Central memory CD8-positive, alpha-beta T cell (primary cell): Measurements from ENCODE around the gene PLOD3.

Experiments used
- ATAC-seq: fragments of 150-1000 bp; cut with Tn5 transposase; replicated peaks from 2 replicates; pipeline ENCODE4 v1.10.0; 2022; ENCODE audit warnings: mild to moderate bottlenecking, moderate FRiP score, moderate number of reproducible peaks; ENCODE audit not compliant: poor library complexity, severe bottlenecking; ENCODE audit errors: extremely low read depth
- DNase-seq, 2 donors: peaks; one replicate each; pipeline ENCODE4 v3.0.0; 2021; ENCODE audit warnings: low spot score in 2 of 2
- H3K27ac Mint-ChIP-seq: one replicate; pipeline ENCODE4 v1.8.0; 2022; ENCODE audit warnings: low read depth, mild to moderate bottlenecking, moderate library complexity, mixed read lengths
- H3K27me3 Mint-ChIP-seq: one replicate; pipeline ENCODE4 v1.8.0; 2022; ENCODE audit warnings: mixed read lengths
- H3K36me3 Mint-ChIP-seq: one replicate; pipeline ENCODE4 v1.8.0; 2022; ENCODE audit warnings: mild to moderate bottlenecking, moderate library complexity, mixed read lengths; ENCODE audit not compliant: insufficient read depth
- H3K4me1 Mint-ChIP-seq: one replicate; pipeline ENCODE4 v1.8.0; 2022; ENCODE audit warnings: mixed read lengths
- H3K4me3 Mint-ChIP-seq: one replicate; pipeline ENCODE4 v1.8.0; 2022; ENCODE audit warnings: mild to moderate bottlenecking, moderate library complexity, mixed read lengths
- H3K9me3 Mint-ChIP-seq: one replicate; pipeline ENCODE4 v1.8.0; 2022; ENCODE audit warnings: mixed read lengths

The PLOD3 gene

GRCh38 chr7:101160910-101161309, 56.5 kb downstream of the PLOD3 start:
- peaks cover 23% of the 10 kb centered on the region for H3K36me3 Mint-ChIP-seq
- H3K27me3 Mint-ChIP-seq = peaks cover 31% of the 10 kb centered on the region
- DNase-seq (no peak), ATAC-seq (no peak)
- H3K4me1 Mint-ChIP-seq = peaks cover 7% of the 10 kb centered on the region
- H3K9me3 Mint-ChIP-seq = no peaks in the 10 kb centered on the region
- H3K27ac Mint-ChIP-seq = no peak overlapping the region
- H3K4me3 Mint-ChIP-seq = no peak overlapping the region

- Mint-ChIP-seq H3K27me3 (peaks cover 22% of the 10 kb centered on the region), H3K36me3 (peaks cover 17% of the 10 kb centered on the region), H3K9me3 (no peaks in the 10 kb centered on the region), H3K4me3 (no peak overlapping the region), H3K27ac (no peak overlapping the region), H3K4me1 (peaks cover 8% of the 10 kb centered on the region)
- DNase-seq = no peak
- no peak for ATAC-seq
Observed at GRCh38 chr7:101159696-101160674, 57.4 kb downstream of the PLOD3 start.

GRCh38 chr7:101156866-101157589, 60.4 kb downstream of the PLOD3 start:
- no peak overlapping the region for H3K27ac Mint-ChIP-seq
- no peak for ATAC-seq

GRCh38 chr7:101156277-101156676, 61.1 kb downstream of the PLOD3 start:
- Mint-ChIP-seq H3K4me1 (peaks cover 16% of the 10 kb centered on the region), H3K27ac (no peak overlapping the region), H3K27me3 (peaks cover 10% of the 10 kb centered on the region), H3K4me3 (no peak overlapping the region), H3K9me3 (no peaks in the 10 kb centered on the region), H3K36me3 (peaks cover 15% of the 10 kb centered on the region)
- no peak for ATAC-seq
- no peak for DNase-seq

More at GRCh38 chr7:101156866-101157589, 60.4 kb downstream of the PLOD3 start:
- Mint-ChIP-seq H3K4me3 (no peak overlapping the region), H3K9me3 (no peaks in the 10 kb centered on the region), H3K36me3 (peaks cover 15% of the 10 kb centered on the region), H3K4me1 (peaks cover 16% of the 10 kb centered on the region), H3K27me3 (peaks cover 12% of the 10 kb centered on the region)
- no peak for DNase-seq
